Endothelial cell of umbilical vein (primary cell): ENCODE results near the gene TIMMDC1.

Experiments
- MYC ChIP-seq: IDR thresholded peaks from one replicate; pipeline ENCODE4 v1.6.1; 2011; ENCODE audit warnings: mild to moderate bottlenecking, low read depth, low read length
- TF ChIP-seq, protein P1 (sequence below), 2 donors: IDR thresholded peaks; 1 replicate in 1 of 2; 2 replicates in 1 of 2; pipeline ENCODE4 v1.5.1; 2011; ENCODE audit warnings: low read length in 2 of 2, mild to moderate bottlenecking in 2 of 2, moderate library complexity in 2 of 2, control low read depth in 1 of 2, inconsistent platforms in 1 of 2, low read depth in 1 of 2; ENCODE audit not compliant: insufficient read depth in 1 of 2; ENCODE audit errors: extremely low read depth in 1 of 2

- TF ChIP-seq, protein P1, sequence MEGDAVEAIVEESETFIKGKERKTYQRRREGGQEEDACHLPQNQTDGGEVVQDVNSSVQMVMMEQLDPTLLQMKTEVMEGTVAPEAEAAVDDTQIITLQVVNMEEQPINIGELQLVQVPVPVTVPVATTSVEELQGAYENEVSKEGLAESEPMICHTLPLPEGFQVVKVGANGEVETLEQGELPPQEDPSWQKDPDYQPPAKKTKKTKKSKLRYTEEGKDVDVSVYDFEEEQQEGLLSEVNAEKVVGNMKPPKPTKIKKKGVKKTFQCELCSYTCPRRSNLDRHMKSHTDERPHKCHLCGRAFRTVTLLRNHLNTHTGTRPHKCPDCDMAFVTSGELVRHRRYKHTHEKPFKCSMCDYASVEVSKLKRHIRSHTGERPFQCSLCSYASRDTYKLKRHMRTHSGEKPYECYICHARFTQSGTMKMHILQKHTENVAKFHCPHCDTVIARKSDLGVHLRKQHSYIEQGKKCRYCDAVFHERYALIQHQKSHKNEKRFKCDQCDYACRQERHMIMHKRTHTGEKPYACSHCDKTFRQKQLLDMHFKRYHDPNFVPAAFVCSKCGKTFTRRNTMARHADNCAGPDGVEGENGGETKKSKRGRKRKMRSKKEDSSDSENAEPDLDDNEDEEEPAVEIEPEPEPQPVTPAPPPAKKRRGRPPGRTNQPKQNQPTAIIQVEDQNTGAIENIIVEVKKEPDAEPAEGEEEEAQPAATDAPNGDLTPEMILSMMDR (IDR thresholded peaks at IDR 0.05; ENCODE audit: extremely low read depth in 1 of 2, insufficient read depth in 1 of 2, low read depth in 1 of 2, low read length in 2 of 2): no peak
- TF ChIP-seq MYC: no peak
Measured at GRCh38 chr3:119518026-119518425, 19.7 kb downstream of the TIMMDC1 start.
